ENCODE results near the gene SLC39A11. TPM values are rescaled to one million over a fixed set of nuclear protein-coding genes. Genes with fewer than 3 reads are reported as not detected.

The SLC39A11 gene
- total RNA-seq, 1 experiment from 2014 or later, result 57.1 TPM

- H3K4me3 ChIP-seq, result no peak overlapping the region
- H3K9me2 ChIP-seq (ENCODE audit: insufficient read depth), result no peaks in the 10 kb centered on the region
- H3F3A ChIP-seq (ENCODE audit: insufficient read depth, low read depth), result no peaks in the 10 kb centered on the region
- H3K9me3 ChIP-seq (ENCODE audit: insufficient read depth, low read depth), result no peaks in the 10 kb centered on the region
- intact Hi-C loops (cut with micrococcal nuclease; ENCODE audit: unreplicated experiment), result no loop called here
- TF ChIP-seq CTCF (conservative IDR thresholded peaks at IDR 0.05) (no peak), EZH2 (IDR thresholded peaks at IDR 0.05; ENCODE audit: low read depth) (no peak)
- no peak for DNase-seq
- H3K79me2 ChIP-seq (ENCODE audit: low read depth), result no peaks in the 10 kb centered on the region
- no peaks in the 10 kb centered on the region for H3K27me3 ChIP-seq (ENCODE audit: insufficient read depth, low read depth)
- POLR2A ChIA-PET (ENCODE audit: unreplicated experiment), result no interaction called here
- no peaks in the 10 kb centered on the region for H3K36me3 ChIP-seq (ENCODE audit: low read depth)
- H3K4me1 ChIP-seq (replicated peaks; ENCODE audit: insufficient read depth), result no peaks in the 10 kb centered on the region
- H3K27ac ChIP-seq, result no peak overlapping the region
- H3K4me2 ChIP-seq, result no peak overlapping the region
- no peaks in the 10 kb centered on the region for H4K20me1 ChIP-seq (ENCODE audit: insufficient read depth)
- no peak overlapping the region for H2AFZ ChIP-seq
- CTCF ChIA-PET, result no interaction called here
- no TSS peak for BruUV-seq (replicated peaks)
Observed at GRCh38 chr17:72806011-72806410, 286.5 kb downstream of the SLC39A11 start.

GRCh38 chr17:72804949-72805707, 287.4 kb downstream of the SLC39A11 start:
- Histone ChIP-seq H3K4me2 (no peak overlapping the region), H3K79me2 (ENCODE audit: low read depth) (no peaks in the 10 kb centered on the region), H3K9me2 (ENCODE audit: insufficient read depth) (no peaks in the 10 kb centered on the region), H3K4me1 (replicated peaks; ENCODE audit: insufficient read depth) (no peaks in the 10 kb centered on the region), H3K27ac (no peak overlapping the region), H4K20me1 (ENCODE audit: insufficient read depth) (no peaks in the 10 kb centered on the region), H3F3A (ENCODE audit: insufficient read depth, low read depth) (no peaks in the 10 kb centered on the region), H3K9me3 (ENCODE audit: insufficient read depth, low read depth) (no peaks in the 10 kb centered on the region), H3K4me3 (no peak overlapping the region), H2AFZ (no peak overlapping the region), H3K27me3 (ENCODE audit: insufficient read depth, low read depth) (no peaks in the 10 kb centered on the region), H3K36me3 (ENCODE audit: low read depth) (no peaks in the 10 kb centered on the region)
- BruUV-seq (replicated peaks), result no TSS peak
- intact Hi-C loops (cut with micrococcal nuclease; ENCODE audit: unreplicated experiment), result no loop called here
- DNase-seq, result no peak
- ChIA-PET CTCF (interaction anchor here (0.6 kb wide), 1 partner anchor 142 kb away, joined by 3 read pairs; no protein-coding TSS in a partner anchor), POLR2A (ENCODE audit: unreplicated experiment) (no interaction called here)
- TF ChIP-seq CTCF (conservative IDR thresholded peaks at IDR 0.05) (no peak), EZH2 (IDR thresholded peaks at IDR 0.05; ENCODE audit: low read depth) (no peak)

- Histone ChIP-seq H3K4me1 (replicated peaks; ENCODE audit: insufficient read depth) (no peaks in the 10 kb centered on the region), H3K4me2 (no peak overlapping the region), H3K27me3 (ENCODE audit: insufficient read depth, low read depth) (no peaks in the 10 kb centered on the region), H3K4me3 (no peak overlapping the region), H3K9me2 (ENCODE audit: insufficient read depth) (no peaks in the 10 kb centered on the region), H4K20me1 (ENCODE audit: insufficient read depth) (no peaks in the 10 kb centered on the region), H3K36me3 (ENCODE audit: low read depth) (no peaks in the 10 kb centered on the region), H2AFZ (no peak overlapping the region), H3K27ac (no peak overlapping the region), H3K9me3 (ENCODE audit: insufficient read depth, low read depth) (no peaks in the 10 kb centered on the region; the same call in 1 of the 2 replicates), H3K79me2 (ENCODE audit: low read depth) (no peaks in the 10 kb centered on the region), H3F3A (ENCODE audit: insufficient read depth, low read depth) (no peaks in the 10 kb centered on the region)
- intact Hi-C loops (cut with micrococcal nuclease; ENCODE audit: unreplicated experiment), result no loop called here
- CTCF ChIA-PET, result no interaction called here
- DNase-seq, result no peak
- TF ChIP-seq CTCF (conservative IDR thresholded peaks at IDR 0.05) (no peak), EZH2 (IDR thresholded peaks at IDR 0.05; ENCODE audit: low read depth) (no peak)
- no TSS peak for BruUV-seq (replicated peaks)
- POLR2A ChIA-PET (ENCODE audit: unreplicated experiment), result no interaction called here
Observed at GRCh38 chr17:72802726-72803125, 289.8 kb downstream of the SLC39A11 start.

All from PC-9 (cell line).